Gastrocnemius medialis (tissue), 4 donors: ENCODE measurements around the gene RASA3.

Source experiments
- CTCF ChIP-seq, 5 experiments: fragments of 450-650 bp in 3 of 5; fragments of 200-600 bp in 2 of 5; sonication (generic) in 2 of 5; IDR thresholded peaks in 4 of 5; conservative IDR thresholded peaks in 1 of 5; 1 replicate in 4 of 5; 2 replicates in 1 of 5; pipeline ENCODE4 v1.5.1; 2016 to 2019; ENCODE audit warnings: antibody characterized with exemption in 5 of 5, mild to moderate bottlenecking in 3 of 5, moderate library complexity in 3 of 5
- POLR2A ChIP-seq, 2 donors: fragments of 450-650 bp; IDR thresholded peaks; one replicate each; pipeline ENCODE4 v1.6.1; 2017; ENCODE audit warnings: antibody characterized with exemption in 2 of 2, mild to moderate bottlenecking in 2 of 2, moderate library complexity in 2 of 2

GRCh38 chr13:114099191-114099590 is 33.2 kb downstream of the RASA3 start:
- TF ChIP-seq CTCF (IDR thresholded peaks at IDR 0.05 in 4 of 5, conservative IDR thresholded peaks at IDR 0.05 in 1 of 5) (no peak), POLR2A (IDR thresholded peaks at IDR 0.05) (peak; percentile 47 to 65)
